Thyroid gland (tissue), 4 donors: ENCODE measurements around the gene OR2B2.

ENCODE experiments used
- CTCF ChIP-seq, 6 experiments: fragments of 200-600 bp in 3 of 6; fragments of 450-650 bp in 3 of 6; sonication (generic) in 3 of 6; IDR thresholded peaks; one replicate each; pipeline ENCODE4 v1.5.1; 2016 to 2019; ENCODE audit warnings: antibody characterized with exemption in 6 of 6, mild to moderate bottlenecking in 2 of 6, inconsistent platforms in 1 of 6, moderate library complexity in 1 of 6
- POLR2A ChIP-seq, 2 donors: fragments of 450-650 bp; IDR thresholded peaks; one replicate each; pipeline ENCODE4 v1.6.1; 2017; ENCODE audit warnings: antibody characterized with exemption in 2 of 2, mild to moderate bottlenecking in 2 of 2, moderate library complexity in 1 of 2

DNA sequence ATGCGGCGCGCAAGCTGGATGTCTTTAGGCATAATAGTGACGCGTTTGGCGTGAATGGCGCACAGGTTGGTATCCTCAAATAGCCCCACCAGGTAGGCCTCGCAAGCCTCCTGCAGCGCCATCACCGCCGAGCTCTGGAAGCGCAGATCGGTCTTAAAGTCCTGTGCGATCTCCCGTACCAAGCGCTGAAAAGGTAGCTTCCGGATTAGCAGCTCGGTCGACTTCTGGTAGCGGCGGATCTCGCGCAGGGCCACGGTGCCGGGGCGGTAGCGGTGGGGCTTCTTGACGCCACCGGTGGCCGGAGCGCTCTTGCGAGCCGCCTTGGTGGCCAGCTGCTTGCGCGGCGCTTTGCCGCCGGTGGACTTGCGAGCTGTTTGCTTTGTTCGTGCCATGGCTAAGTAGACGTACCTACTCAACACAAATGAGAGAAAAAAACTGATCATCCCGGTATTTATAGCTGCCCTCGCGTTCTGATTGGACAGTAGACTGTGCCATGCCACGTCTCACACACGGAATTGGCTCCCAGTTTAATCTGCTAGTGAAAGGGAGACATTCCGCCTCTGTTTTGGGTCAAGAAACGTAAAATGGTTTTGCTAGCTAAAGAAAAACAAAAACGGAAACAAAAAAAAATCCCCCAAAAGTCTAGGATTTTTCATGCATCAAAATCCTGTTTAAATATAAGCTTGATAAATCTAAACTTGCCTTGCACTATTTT, 40.1 kb downstream of the OR2B2 start:
- peak; percentile 29 to 94 for TF ChIP-seq POLR2A (IDR thresholded peaks at IDR 0.05)
- TF ChIP-seq CTCF (IDR thresholded peaks at IDR 0.05) = peak in 2 of 6 experiments; percentile 16 to 18
